ENCODE results near the gene PDE8A.
A peak's percentile ranks its signal among the peaks of the same experiment; 100 is the strongest.

Gene PDE8A

DNA sequence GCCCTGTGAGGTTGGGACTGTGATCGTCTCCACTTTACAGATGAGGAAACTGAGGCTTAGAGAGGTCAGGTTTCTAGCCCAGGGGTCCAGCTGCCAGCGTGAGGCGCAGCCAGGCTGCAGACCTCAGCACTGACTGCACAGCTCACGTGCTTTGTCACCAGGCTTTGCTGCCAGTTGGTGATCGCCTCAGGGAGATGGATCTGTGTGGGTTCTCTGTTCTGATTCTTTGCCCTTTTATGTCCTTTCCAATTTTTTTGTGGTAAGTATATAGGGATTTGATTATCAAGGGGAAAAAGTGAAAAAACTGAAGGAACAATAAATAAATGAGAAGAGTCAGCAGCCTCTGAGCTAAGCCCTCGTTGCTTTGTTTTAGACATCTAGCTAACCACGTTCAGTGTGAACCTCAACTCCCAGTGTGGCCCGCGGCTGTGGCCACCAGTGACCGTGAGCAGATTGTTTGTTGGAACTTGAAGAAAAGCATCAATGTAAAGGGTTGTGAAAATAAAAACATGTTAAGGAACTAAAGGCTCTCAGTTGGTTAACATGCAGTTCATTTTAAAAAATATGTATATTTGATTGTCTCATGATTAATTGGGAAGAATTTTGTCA is 117.6 kb downstream of the PDE8A start:
- no peak for DNase-seq

DNA sequence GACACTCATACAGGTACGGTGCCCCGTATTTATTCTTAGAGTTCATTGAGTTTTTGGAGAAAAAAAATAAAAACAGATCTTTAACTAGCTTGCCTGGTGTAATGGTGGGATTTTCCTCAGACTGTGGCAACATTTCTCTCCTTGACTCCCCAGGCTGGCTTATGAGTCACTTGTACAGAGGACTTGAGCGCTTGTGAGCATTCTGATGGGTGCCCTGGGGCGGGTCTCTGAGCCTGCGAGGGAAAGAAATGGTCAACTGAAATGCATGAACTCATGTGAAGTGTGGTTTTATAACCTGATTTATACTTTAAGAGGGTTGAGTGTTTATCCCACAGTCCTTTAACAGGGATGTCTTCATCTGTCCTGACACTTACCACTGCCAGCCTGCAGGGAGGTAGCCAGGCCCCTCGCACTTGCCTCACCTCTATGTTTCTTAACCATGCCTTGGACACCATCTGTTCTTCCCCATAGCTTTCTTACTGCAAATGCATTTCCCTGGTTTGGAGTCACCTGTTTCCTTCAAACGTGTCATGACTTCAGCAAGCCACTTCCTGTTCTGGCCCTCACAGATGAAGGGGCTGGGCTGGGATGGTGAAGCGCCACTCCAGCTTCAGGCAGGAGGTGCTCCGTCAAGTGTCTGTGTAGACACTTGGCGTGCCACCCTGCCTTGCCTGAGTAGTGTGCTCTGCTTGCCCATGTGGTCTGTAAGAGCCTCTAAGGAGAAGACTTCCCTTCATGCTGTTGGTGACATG is 118.7 kb downstream of the PDE8A start:
- DNase-seq, result peak; percentile 3

DNA sequence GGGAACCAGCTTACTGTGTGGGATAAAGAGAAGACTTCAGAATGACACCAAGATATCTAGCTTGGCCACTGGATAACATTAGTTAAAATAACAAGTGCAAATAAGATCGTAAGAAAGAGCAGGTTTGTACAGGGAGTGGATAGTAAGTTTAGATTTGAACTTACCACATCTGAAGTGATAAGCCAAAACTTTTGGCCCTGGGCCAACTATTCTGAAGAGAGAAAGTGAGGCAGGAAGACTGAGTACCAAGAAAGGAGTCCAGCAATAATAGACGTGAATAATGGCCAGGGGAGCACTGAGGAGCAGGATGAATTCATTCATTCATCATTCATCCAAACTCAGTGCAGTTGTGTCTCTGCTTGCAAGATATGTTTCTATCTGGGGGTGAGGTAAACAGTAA is 122.9 kb downstream of the PDE8A start:
- DNase-seq, result no peak

DNA sequence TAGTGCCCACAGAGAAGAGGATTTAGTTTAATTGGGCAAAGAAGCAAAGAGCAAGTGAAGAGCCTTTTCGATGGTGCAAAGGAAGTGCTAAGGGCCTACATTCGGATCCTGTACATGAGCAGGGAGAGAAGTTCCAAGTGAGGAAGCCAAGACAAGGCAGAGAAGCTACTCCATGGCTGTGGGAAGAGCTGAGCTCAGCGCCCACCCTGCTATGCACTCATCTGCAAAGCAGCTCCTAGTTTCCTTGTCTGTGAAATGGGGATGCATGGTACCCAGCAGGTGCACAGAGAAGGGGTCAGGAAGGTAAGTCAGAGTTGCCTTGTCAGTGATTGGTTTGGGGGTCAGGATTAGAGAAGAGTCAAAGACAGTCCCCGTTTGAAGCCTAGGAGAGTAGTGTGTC is 126.5 kb downstream of the PDE8A start:
- DNase-seq, result no peak

DNA sequence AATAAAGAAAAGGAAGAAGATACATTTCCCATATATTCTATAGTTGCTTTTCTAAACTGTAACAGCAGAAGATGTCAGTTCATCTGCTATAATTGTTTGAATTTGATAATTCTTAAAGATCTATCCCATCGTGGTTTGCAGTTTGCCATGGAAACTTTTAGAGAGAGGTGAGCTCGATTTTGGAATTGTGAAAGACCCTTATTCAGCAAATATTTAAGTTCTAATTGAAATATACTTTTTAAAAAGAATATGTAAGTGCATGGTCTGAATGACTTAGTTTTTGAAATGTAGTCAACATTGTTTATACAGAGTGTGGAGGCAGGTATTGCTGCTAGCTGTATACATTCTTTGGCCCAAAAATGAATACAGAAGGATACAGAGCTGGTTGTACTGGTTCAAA is 127.7 kb downstream of the PDE8A start:
- DNase-seq, result no peak

DNA sequence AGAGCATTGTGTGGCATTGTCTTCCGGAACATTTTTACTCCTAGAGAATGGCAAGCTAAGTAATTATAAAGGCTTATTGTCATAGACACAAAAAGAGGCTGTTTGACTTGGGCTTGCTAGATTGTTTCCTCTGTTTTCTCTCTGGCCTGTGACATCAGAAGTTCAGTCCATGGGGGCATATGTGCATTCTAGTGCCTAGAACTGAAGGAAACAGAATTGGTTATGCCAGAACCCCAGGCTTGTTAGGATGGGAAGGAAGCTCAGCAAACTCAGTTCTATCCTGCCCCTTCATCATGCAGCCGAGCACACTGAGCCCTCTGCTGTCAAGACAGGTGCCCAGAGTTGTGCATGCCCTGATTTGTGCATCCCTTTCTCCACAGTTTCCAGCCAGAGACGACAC is 131.3 kb downstream of the PDE8A start:
- DNase-seq, result no peak

DNA sequence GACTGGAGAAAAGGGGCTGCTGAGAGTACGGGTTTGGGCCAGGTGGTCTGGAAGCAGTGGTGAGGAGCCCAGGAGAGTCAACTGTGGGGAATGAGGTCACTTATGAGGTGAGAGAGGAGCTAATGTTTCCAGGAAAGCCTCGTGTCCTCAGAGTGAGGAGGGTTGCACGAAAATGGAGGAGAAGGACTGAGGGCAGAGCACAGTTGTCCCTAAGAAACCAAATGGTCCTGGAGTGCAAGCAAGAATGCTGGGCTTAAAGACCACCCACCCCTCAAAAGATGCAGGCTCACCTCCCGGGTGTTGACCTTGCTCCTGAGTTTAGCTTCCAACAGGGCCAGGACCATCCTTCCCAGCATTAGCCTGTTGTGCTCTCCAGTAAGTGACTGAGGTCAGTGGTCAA is 133.2 kb downstream of the PDE8A start:
- DNase-seq, result no peak

DNA sequence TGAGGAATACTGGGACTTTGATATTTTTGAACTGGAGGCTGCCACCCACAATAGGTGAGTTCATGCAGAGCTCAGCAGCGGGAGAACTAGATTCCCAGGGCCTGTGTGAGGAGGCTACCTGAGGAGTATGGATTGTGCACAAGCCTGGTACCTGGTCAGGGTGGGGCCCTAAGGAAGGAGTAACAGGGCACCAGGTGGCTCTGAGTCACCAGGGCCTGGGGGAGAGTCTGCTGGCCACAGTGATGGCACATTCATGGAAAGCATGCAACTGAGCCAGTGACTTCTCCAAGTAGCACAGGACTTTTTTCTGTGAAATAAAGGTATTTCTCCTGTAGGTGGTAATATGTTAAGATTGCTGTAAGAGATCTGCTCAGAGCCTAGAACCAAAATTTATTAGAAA is 134.4 kb downstream of the PDE8A start:
- no peak for DNase-seq

DNA sequence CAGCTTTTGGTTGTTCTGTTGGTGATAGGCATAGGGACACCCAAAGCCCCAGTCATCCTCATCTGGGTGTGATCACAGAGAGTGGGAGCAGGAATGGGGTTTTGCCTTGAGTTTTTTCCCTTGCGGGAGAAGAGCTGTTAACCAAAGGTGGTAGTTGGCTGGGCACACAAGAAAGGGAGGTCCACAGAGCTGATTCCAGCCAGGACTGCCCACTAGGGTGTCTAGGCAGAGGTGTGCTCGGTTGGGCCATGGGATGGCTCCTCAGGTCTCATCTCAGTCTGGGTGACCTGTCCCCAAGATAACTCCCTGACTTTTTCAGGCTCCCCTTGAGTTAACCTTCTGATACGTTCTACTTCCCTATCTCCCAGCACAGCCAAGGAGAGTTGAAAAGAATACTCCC is 134.8 kb downstream of the PDE8A start:
- no peak for DNase-seq

DNA sequence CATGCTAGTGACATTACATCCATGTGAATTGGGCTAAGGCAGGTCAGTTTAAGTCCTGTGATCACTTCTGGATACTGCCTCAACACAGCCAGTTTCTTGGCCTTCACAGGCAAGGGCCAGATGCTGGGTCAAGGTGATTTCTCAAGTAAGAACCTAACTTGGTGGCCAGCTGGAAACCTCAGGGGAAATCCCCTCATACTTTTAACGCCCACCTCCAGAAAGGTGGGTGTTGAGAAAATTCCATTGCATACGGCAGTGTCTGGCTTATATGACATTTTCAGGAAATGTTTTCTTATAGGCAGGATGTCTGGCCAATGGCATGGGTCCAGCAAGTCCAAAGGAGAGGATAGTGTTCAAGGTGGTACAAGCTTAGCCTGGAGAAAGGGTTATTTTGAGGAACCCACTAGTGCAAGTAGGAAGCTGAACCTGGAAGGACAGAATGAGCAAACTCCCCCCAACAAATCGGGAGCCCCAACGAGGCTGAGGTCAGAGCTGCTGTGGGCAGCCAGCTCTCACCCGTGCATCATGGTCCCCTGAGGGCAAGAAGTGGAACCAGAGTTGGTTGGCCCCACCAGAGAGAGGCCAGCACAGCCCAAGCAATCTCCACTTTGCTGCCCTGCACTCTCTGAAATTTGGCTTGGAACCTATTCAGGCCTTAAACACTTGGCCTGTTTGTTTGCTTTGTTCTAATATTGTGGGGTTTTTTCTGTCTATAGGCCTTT is 135.4 kb downstream of the PDE8A start:
- no peak for DNase-seq

DNA sequence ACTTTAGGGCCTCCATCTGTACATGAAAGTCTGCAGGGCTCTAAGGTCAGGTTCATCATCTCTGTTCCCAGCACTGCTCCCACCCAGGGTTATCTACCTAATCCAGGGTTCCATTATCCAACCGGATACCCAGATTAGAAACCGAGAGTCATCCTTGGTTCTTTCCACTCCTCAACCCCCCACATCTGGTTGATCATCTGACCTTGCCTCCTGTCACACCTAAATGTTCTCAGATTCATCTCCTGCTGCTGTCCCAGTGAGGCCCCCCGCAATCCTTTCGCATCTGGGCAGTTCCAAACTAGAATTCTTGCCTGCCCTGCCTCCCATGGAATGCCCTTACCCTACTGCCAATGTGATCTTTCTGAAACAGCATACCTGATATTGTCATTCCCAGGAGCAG is 136.5 kb downstream of the PDE8A start:
- DNase-seq, result no peak

DNA sequence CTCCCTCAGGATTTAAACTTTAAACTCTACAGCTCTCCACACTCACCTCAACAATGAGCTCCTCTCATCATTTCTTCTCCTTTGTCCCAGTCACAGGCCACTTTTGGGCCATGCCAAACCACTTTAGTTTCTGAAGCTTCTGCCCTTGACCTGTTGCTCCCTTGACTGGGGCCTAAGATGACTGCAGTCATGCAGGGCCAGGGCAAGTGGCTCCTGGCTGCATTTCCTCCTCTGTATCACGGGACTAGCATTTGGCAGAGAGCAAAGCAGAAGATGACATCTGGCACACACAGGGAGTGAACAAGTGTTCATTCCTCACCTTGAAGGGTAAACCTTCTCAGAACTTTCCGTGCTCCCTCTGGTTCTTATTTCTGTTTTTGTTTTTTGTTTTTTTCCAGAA is 136.9 kb downstream of the PDE8A start:
- no peak for DNase-seq

DNA sequence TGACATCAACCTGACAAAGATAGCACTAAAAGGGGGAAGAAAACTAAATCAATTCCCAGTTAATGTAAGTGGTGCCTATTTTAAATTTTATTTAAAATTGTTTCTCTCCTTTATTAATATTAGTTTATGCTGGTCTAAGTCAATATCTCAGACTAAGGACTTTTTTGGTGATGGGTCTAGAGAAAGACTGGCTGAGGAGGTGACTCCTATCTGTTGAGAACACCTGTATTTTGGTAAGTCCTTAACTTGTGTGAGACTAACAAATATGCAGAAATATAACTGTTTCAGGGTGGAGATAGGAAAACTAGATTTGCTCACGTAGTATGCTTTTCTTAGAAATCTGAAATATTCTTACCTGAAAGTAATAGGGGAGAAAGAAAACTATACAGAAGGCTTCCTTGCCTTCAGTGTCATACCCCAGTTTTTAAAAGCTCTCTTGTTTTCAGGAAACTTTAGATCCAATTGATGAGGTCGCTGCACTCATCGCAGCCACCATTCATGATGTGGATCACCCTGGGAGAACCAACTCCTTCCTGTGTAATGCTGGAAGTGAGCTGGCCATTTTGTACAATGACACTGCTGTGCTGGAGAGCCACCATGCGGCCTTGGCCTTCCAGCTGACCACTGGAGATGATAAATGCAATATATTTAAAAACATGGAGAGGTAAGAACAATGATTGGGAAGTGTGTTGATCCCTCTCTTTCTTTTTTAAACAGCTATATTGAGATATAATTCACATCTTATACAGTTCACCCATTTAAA is 138.9 kb downstream of the PDE8A start:
- no peak for DNase-seq

DNA sequence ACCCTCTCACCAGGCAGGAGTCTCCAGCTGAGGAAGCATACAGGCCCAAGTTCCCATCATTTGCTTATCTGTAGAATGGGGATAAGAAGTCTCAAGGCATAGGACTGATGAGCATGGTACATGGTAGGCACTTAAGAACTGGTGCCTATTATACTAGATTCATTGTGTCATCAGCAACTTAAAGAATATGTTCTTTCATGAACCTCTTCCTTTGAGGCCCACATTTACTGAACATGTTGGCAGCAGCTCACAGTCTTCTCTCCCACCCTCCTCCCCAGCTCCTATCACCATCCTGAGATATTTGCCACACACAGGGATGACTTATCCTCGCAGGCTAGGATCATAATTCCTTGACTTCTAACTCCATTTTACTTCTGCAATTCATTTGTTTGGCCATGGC is 142.5 kb downstream of the PDE8A start:
- no peak for DNase-seq

DNA sequence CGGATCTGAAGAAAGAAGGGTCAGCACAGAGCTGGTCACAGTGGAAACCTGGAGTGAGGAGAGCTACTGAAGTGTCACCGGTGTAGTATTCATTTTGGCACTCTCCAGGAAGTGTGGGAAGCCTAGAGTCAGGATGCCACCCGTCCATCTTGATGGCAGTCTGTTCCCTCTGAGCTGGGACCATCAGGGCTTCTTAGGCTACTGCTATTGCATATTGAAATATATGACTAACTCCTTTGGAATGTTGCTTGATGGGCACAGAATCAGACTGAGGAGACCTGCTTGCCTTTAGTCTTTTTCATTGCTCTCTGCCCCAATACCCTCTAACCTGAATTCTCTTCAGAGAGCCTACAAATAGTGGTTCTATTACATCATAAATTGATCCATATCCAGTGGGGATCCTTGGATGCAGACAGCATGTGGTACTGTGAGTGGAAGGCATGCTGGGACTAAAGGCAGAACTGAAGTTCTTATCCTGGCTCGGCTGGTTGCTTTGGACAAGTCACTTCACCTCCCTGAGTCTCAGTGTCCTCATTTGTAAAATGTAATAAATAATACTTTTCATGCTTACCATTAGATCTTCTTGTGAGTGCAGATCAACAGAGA is 143.5 kb downstream of the PDE8A start:
- no peak for DNase-seq

DNA sequence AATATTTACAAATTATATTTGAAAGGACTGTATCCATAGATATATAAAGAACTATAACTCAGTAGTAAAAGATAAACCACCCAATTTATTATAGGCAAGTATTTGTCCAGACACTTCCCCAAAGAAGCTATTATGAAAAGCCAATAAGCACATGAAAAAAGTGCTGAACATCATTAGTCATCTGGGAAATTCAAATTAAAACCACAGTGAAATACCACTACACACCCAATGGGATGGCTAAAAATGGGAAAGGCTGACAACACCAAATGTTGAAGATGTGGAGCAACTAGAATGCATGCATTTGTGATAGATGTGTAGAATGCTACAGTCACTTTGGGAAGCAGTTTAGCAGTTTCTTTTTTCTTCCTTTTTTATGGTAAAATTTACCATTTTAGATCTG is 147.0 kb downstream of the PDE8A start:
- no peak for DNase-seq

DNA sequence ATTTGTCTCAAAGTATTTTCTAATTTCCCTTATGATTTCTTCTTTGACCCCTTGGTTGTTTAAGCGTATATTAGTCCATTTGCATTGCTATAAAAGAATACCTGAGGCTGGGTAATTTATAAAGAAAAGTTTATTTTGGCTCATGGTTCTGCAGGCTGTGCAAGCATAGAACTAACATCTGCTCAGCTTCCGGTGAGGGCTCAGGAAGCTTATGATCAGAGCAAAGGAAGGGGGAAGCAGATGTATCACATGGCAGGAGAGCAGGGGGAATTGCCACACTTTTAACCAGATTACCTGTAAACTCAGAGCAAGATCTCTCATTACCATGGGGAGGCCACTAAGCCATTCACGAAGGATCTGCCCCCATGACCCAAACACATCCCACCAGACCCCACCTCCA is 148.2 kb downstream of the PDE8A start:
- no peak for DNase-seq

DNA sequence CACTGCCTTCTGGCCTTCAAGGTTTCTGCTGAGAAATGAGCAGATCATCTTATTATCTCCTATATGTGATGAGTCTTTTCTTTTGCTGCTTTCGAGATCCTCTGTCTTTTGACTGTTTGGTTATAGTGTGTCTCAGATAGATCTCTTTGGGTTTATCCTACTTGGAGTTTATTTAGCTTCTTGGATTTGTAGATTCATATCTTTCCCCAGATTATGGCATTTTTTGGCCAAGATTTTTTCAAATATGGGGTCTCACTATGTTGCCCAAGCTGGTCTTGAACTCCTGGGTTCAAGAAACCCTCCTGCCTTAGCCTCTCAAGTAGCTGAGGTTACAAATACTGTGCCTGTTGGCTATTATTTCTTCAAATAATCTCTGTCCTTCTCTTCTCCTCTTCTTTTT is 150.3 kb downstream of the PDE8A start:
- DNase-seq, result no peak

DNA sequence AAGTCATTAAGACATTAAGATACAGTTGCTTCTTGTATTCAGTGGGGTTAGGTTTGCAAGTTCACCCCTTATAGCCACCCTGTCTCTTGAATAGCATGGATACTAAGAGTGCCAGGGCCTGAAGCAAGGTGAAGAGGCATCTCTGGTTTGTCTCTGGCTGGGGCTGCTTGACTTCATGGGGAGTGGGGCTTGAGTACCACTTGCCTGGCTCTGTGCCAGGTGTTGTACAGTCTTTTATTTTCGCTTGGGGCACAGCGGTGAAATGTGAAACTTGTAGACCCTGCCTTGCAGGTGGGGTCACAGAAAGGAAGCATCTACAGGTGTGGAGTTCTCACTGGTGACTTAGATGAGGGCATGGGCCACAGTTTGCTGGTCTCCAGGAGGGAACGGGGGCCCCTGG is 152.1 kb downstream of the PDE8A start:
- DNase-seq, result no peak

DNA sequence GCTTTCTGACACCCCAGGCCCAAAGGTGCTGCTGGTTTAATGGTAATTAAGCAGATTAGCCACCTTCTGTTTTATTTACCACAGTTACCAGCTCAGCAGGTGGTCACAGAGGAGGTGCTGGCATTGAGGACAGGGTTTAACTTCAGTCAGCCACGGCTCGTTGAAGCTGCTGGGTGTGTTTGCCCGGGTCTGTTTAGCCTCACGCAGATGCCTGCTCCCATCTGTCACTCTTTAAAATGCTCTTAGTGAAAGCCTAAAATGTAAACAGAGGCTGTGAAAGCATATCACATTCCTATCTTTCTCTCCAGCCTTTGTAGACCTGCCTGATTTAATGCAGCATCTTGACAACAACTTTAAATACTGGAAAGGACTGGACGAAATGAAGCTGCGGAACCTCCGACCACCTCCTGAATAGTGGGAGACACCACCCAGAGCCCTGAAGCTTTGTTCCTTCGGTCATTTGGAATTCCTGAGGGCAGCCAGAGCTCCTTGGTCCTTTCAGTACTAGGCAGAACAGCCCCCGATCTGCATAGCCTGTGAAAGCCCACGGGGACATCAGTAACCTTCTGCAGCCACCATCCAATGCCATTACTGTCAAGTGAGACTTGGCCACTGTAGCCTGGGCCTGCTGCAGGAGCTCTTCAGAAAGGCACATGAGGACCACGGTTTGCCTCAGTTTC is 156.0 kb downstream of the PDE8A start:
- DNase-seq, result peak; percentile 65

DNA sequence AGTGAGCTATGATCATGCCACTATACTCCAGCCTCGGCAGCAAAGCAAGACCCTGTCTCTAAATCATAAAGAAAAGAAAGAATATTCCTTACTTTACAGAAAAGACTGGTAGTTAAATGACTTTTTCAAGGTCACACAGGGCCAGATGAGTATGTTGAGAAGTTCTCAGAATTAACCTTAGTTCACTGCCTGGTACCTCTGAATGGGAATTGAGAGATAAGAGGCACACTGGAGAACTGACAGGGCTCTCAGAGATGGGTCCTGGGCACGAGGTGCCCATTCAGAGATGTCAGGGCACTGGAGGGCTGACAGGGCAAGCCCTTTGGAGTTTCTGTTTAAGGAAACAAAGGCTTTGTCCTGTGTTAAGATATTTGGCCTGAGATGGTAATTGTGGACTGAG is 157.7 kb downstream of the PDE8A start:
- no peak for DNase-seq

DNA sequence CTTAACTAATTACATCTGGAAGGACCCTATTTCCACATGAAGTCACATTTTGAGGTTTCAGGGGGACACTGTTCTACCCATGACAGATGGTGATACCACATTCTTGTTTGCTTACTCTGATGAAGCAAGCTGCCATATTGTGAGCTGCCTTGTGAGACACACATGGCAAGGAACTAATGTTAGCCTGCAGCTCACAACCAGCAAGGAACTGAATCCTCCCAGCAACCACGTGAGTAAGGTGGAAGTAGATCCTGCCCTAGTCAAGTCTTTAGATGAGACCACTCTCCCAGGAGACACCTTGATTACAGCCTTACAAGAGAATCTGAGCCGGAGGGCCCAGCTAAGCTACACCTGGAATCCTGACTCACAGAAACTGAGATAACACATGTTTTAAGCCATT is 160.1 kb downstream of the PDE8A start:
- DNase-seq, result no peak

DNA sequence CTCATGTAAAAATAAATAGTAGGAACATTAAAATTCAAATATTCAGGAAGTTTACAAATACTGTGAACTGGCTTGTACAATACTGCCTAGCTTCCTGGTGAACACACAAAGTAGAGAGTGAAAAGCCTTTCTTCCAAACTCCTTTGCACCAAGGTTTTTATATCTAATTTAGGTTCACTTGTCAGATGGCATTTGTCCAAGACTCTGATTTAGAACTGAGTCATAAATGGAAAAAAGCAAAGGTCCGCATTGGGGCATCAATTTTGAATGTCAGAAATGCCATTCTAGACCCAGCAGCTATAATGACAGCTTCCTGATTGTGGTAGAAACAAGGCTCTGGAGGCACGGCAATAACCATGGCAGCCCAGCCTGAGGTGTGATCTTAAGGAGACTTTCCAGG is 160.7 kb downstream of the PDE8A start:
- DNase-seq, result no peak
